ENCODE results near the gene MSGN1.

The MSGN1 gene

DNA sequence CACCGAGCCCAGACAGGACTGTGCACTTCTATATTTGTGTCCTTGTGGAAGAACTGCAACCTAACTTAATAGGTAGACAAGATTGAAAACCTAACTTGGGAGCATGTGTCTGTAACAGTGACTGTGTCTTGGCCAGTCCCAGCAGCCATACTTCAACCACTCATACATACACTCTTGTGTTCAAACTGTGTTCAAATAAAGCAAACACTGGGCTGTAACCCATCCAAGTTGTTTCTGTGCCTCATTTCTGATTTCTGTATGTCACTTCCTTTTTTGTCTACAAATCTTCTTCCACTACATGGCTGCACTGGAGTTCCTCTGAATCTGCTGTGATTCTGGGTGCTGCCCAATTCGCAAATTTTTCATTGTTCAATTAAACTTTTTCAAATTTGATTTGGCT, 31.0 kb downstream of the MSGN1 start:
- DNase-seq (ENCODE audit: low read depth, low spot score) = no peak

DNA sequence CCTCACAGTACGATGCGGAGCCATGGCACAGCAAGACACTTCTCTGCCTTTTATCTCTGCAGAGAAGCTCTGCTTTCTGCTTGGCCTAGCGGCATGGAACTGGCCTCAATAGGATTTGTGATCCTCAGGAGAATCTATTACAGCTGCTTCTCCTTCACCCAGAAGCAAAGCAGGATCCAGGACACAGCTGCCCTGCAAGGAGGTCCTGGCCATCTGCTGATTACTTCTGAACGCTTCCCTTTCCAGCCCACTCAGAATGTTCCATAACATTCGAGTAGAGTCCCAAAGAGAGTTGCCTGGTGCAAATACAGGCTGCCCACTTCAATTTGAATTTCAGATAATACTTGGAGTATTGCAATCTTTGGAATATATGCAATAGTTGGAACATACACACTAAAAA, 33.0 kb downstream of the MSGN1 start:
- no peak for DNase-seq (ENCODE audit: low read depth, low spot score)

DNA sequence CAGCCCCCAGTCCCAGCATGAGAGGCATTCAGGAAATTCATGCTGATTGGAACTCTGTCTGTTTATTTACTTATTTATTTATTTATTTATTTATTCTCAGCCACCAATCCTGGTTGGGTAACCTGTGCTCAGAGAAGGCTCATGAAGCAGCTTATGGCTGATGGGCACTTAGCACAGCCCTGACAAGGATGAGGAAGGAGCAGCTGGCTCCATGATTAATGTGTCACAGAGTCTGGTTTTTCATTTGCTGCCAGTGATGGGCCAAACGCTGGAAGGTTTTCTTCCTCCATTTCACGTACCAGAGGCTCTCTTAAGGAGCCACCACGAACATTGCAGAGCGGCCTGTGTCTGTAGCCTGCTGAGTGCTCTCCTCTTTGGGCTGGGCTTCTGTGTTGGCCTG, 33.9 kb downstream of the MSGN1 start:
- no peak for DNase-seq (ENCODE audit: low read depth, low spot score)

DNA sequence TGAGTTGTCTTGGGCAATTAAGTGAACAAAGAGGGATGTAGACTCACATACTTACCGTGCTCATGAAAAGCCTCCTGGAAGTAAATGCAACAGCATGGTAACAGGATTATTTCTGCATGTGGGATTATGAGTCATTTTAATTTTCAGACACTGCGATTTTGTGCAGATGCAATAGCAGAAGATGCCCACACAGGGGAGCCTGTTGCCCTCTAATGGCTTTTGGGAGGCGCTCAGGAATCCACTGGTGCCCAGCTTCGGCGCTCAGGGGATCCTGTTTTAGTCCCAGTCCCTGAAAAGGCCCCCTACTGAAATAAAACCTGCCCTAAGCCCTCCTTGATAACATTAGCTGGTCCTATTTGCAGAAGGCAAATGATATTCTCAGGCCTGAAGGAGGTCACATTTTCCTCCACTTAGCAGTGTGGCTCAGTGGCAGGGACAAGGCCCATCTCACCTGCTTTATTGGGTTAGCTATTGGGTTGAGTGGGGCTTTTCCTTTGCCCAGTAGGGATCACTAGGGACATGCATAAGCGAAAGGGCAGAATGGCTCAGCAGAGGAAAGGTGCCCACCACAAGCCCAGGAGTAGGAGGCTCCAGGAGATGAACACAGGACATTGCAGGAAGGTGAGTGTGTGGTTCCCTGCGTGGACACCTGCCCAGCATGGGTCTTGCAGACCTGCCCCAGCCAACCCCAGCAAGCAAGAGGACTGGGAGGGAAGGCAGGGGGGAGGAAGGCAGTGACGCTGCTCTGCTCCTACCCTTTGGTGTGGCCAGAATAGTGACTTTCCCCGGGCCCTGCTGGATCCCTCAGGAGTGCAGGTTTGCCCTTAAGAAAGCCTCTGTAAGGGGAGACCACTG, 35.7 kb downstream of the MSGN1 start:
- DNase-seq (ENCODE audit: low read depth, low spot score) = peak; percentile 21

DNA sequence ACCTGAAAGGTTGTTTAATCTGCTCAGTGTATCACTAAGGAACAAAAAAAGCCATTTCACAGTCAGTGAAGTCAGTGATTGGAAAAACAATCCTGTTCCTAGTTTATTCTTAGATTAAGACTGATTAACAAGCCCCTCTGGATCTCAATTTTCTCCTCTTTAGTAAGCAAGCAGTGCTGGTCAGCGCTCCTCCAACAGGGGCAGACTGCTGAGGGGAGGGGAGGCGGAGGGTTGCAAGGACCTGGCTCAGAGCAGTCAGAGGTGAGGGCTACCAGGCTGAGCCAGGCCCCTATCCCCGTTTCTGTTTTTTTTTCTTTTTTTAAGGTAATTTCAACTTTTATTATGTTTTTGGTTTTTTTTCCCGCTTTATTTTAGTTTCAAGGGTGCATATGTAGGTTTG, 37.5 kb downstream of the MSGN1 start:
- no peak for DNase-seq (ENCODE audit: low read depth, low spot score)

DNA sequence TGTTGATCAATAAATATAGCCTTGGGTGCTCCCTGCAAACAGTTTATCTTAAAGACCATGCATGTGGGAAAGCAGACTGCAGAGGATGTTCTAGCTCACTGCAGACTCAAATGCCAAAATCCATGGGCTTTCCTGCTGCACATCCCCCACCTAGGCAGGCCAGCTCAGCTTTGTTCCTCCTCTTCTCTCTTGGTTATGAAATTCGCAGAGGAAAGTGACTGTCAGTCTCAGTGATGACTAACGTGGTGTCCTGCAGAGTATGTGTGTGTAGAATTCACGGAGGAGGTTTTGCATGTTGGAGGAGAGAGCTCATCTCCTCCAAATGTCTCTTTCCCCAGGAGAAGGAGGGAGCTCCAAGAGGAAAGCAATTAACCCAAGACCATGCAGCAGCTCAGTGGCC, 40.8 kb downstream of the MSGN1 start:
- no peak for DNase-seq (ENCODE audit: low read depth, low spot score)

DNA sequence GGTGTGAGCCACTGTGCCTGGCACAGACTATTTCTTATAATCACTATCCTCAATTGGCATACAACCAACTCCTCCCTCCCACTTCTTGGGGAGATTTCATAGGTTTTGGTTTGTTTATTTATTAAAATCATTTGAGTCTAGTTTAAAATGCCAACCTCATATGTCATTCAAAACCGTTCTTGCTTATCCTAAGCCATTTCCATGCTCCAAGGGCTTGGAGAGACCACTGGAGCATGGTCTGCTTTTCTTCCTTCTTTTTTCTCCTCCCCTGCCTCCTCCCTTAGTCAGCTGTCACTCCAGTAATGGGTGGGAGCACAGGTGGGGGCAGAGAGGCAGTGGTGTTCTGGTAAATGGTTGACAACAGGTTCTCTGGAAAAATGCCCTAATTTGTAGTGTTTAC, 41.8 kb downstream of the MSGN1 start:
- no peak for DNase-seq (ENCODE audit: low read depth, low spot score)

DNA sequence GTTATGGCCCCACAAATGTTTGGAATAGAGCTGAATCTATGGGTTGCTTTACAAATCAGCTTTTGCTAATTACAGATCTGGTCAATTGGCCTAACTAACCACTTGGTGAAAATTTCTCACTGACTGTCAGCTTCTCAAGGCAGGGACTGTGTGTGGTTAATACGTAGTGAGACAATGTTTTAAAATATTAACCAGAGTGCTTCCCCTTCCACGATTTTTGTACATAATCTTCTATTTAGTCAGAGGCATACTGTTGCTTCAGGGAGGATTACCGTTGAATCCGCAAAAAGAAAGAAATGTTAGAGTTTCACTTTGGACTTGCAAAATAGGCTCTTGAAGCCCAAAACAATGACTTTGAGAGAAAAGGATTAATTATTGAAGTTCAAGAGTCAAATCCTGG, 47.3 kb downstream of the MSGN1 start:
- DNase-seq (ENCODE audit: low read depth, low spot score) = no peak

DNA sequence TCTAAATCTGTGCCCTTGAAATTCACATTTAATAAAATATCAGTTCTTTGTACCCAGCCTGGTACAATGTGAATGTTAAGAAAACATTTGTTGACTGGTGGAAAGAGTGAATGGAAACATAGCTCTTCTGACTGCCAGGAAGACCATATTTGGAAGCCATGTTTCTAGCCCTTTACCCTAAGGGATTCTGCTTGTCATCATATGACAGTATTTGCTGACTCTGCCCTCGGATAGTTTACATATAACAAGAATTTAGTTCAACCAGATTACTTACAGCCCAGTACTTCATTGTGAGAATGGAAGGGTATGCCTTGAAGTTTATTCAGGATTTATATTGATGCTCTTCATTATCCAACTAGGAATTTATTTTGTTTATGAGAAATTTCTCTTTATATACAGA, 48.4 kb downstream of the MSGN1 start:
- DNase-seq (ENCODE audit: low read depth, low spot score) = no peak

DNA sequence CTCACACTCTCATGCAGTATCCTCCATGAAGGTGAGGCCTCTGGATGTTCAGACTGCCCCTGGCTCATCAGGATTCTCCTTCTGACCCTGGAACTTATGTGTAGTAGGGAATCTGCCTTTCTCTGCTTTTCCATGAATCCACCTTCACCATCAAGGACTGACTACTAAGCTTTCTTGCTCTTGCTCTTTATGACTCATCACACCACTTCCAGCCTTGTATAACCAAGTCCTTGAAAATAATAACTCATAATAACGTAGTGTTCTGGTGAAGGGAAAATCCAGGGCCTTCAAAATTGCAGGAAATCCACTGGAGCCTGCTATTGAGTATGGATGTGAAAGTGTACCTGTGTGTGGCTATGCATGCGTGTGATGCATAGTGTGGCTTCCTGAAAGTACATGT, 50.9 kb downstream of the MSGN1 start:
- no peak for DNase-seq (ENCODE audit: low read depth, low spot score)

Measured in smooth muscle cell of the brain vasculature (primary cell).